Thyroid gland (tissue), 4 donors: ENCODE data around the gene POGLUT3. TPM values are rescaled to one million over a fixed set of nuclear protein-coding genes. Genes with fewer than 3 reads are reported as not detected.
A peak's percentile ranks its signal among the peaks of the same experiment; 100 is the strongest.

ENCODE experiments used
- DNase-seq, 2 donors: peaks; one replicate each; pipeline ENCODE4 v3.0.0-alpha.2; 2019
- H3K27ac ChIP-seq, 3 donors: fragments of 200-600 bp; sonication (generic); 1 replicate in 2 of 3; 2 replicates in 1 of 3; pipeline ENCODE4 v1.5.1; 2016 to 2019; ENCODE audit warnings: mild to moderate bottlenecking in 1 of 3, moderate library complexity in 1 of 3
- H3K27me3 ChIP-seq: fragments of 200-600 bp; sonication (generic); one replicate; pipeline ENCODE4 v1.5.1; 2019
- H3K36me3 ChIP-seq, 2 donors: fragments of 200-600 bp; sonication (generic); one replicate each; pipeline ENCODE4 v1.5.1; 2016 to 2019
- H3K4me1 ChIP-seq, 2 donors: fragments of 200-600 bp; sonication (generic); one replicate each; pipeline ENCODE4 v1.5.1; 2017 to 2019
- H3K4me3 ChIP-seq, 3 donors: fragments of 200-600 bp; sonication (generic); replicated peaks in 1 of 3; 1 replicate in 2 of 3; 2 replicates in 1 of 3; pipeline ENCODE4 v1.5.1; 2016; ENCODE audit warnings: mild to moderate bottlenecking in 1 of 3
- H3K9me3 ChIP-seq: fragments of 200-600 bp; sonication (generic); one replicate; pipeline ENCODE4 v1.5.1; 2017
- POLR2A ChIP-seq, 2 donors: fragments of 450-650 bp; IDR thresholded peaks; one replicate each; pipeline ENCODE4 v1.6.1; 2017; ENCODE audit warnings: antibody characterized with exemption in 2 of 2, mild to moderate bottlenecking in 2 of 2, moderate library complexity in 1 of 2
- WGBS, 2 donors: methylation state at CpG; one replicate each; pipeline ENCODE4 v1.1.5; 2017; 5-methylcytosine and 5-hydroxymethylcytosine counted together
- intact Hi-C: fragments of 100-400 bp; cut with DNase I; formaldehyde crosslinking; loops from one replicate; pipeline ENCODE4 v1.15.1; 2023
- total RNA-seq, 4 donors: library from RNA; depleted of rRNA; stranded (reverse); fragments of >200 nt; gene quantifications; one replicate each; pipeline ENCODE4 v1.2.3, GENCODE V29; 2016
- TF ChIP-seq, protein P1 (sequence below), 6 experiments: fragments of 200-600 bp in 3 of 6; fragments of 450-650 bp in 3 of 6; sonication (generic) in 3 of 6; IDR thresholded peaks; one replicate each; pipeline ENCODE4 v1.5.1; 2016 to 2019; ENCODE audit warnings: antibody characterized with exemption in 6 of 6, mild to moderate bottlenecking in 2 of 6, inconsistent platforms in 1 of 6, moderate library complexity in 1 of 6

The POGLUT3 gene
- total RNA-seq, 4 donors from 2014 or later, result 12.9 to 22.3 (median 18.9) TPM

DNA sequence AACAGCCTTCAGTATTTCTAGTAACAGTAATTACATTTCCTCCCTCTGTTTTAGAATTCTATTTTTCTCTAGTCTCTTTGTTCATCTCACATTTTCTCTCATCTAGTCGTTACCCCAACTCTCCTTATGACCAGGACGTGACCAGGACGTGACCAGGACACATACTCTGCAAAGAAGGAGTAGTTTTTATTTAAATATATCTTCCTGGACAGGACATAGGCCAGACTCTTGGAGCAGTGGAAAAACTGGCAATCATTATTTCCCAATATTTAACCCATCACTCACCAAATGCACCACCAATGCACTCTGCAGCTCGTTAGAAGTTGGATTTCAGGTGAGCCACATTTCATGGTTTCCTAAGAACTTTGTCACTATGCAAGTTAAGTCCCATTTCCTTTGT lies 40.3 kb upstream of the POGLUT3 start:
- TF ChIP-seq POLR2A (IDR thresholded peaks at IDR 0.05), result no peak
- TF ChIP-seq, protein P1, sequence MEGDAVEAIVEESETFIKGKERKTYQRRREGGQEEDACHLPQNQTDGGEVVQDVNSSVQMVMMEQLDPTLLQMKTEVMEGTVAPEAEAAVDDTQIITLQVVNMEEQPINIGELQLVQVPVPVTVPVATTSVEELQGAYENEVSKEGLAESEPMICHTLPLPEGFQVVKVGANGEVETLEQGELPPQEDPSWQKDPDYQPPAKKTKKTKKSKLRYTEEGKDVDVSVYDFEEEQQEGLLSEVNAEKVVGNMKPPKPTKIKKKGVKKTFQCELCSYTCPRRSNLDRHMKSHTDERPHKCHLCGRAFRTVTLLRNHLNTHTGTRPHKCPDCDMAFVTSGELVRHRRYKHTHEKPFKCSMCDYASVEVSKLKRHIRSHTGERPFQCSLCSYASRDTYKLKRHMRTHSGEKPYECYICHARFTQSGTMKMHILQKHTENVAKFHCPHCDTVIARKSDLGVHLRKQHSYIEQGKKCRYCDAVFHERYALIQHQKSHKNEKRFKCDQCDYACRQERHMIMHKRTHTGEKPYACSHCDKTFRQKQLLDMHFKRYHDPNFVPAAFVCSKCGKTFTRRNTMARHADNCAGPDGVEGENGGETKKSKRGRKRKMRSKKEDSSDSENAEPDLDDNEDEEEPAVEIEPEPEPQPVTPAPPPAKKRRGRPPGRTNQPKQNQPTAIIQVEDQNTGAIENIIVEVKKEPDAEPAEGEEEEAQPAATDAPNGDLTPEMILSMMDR (IDR thresholded peaks at IDR 0.05), result no peak
- H3K4me3 ChIP-seq, result no peak overlapping the region
- no peaks in the 10 kb centered on the region for H3K27me3 ChIP-seq
- no peaks in the 10 kb centered on the region for H3K36me3 ChIP-seq
- DNase-seq, result no peak
- intact Hi-C loops, result no loop called here
- no peaks in the 10 kb centered on the region for H3K9me3 ChIP-seq
- H3K27ac ChIP-seq, result peak overlapping the region in 2 of 3 donors; percentile 2 to 19
- peaks cover 0 to 11% of the 10 kb centered on the region in 2 donors for H3K4me1 ChIP-seq
- WGBS, 2 donors, result 81 to 84% methylated on average over 4 of the region's 4 CpGs

DNA sequence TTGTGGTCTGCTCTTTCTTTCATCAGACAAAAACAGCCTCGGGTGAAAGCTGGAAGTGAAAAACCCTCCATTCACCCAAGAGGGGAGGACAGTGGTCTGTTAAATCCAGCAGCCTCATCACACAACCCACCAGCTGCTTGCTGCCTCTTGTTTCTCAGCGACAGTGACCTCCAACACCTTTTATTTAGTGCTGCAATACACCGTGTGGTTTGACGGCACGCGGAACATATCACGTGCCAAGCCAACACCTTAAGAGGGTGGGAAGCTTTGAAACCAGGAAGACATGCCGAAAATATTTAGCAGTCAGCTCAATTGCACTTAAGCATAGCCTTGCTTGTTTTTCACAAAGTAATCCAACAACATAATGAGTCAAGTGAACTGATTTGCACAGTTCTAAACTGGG lies 39.8 kb upstream of the POGLUT3 start:
- DNase-seq, result peak; percentile 39 to 50
- no peaks in the 10 kb centered on the region for H3K9me3 ChIP-seq
- 37 to 62% methylated on average over 8 of the region's 8 CpGs for WGBS, 2 donors
- H3K4me3 ChIP-seq, result no peak overlapping the region
- H3K4me1 ChIP-seq, result peaks cover 0 to 11% of the 10 kb centered on the region in 2 donors
- intact Hi-C loops, result no loop called here
- no peak for TF ChIP-seq POLR2A (IDR thresholded peaks at IDR 0.05)
- TF ChIP-seq, protein P1 (IDR thresholded peaks at IDR 0.05), result no peak
- H3K27ac ChIP-seq, result peak overlapping the region in 2 of 3 donors; percentile 2 to 19
- H3K27me3 ChIP-seq, result no peaks in the 10 kb centered on the region
- no peaks in the 10 kb centered on the region for H3K36me3 ChIP-seq

DNA sequence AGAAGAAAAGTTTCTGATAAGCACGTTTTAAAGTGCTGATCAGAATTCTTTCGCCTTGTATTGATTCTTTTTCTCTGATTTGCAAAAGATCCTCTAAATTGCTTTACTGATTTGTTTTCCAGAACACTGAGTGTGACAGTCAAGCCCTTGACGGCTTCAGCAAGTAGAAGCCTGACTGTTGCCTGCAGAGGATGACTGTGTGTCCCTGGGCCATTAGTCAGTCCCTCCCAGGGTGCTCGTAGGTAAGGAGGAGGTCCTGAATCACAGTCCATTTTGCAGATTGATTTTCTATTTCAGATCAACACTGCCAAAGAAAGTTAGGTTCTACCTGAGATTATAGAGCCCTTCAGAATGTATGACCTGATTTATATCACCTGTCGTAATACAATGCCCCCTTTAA lies 38.6 kb upstream of the POGLUT3 start:
- 93 to 96% methylated on average over 5 of the region's 5 CpGs for WGBS, 2 donors
- Histone ChIP-seq H3K36me3 (no peaks in the 10 kb centered on the region), H3K9me3 (no peaks in the 10 kb centered on the region), H3K27ac (no peak overlapping the region), H3K27me3 (no peaks in the 10 kb centered on the region), H3K4me1 (peaks cover 0 to 11% of the 10 kb centered on the region in 2 donors), H3K4me3 (no peak overlapping the region)
- TF ChIP-seq, protein P1 (IDR thresholded peaks at IDR 0.05), result no peak
- no peak for TF ChIP-seq POLR2A (IDR thresholded peaks at IDR 0.05)
- intact Hi-C loops, result no loop called here
- DNase-seq, result no peak

DNA sequence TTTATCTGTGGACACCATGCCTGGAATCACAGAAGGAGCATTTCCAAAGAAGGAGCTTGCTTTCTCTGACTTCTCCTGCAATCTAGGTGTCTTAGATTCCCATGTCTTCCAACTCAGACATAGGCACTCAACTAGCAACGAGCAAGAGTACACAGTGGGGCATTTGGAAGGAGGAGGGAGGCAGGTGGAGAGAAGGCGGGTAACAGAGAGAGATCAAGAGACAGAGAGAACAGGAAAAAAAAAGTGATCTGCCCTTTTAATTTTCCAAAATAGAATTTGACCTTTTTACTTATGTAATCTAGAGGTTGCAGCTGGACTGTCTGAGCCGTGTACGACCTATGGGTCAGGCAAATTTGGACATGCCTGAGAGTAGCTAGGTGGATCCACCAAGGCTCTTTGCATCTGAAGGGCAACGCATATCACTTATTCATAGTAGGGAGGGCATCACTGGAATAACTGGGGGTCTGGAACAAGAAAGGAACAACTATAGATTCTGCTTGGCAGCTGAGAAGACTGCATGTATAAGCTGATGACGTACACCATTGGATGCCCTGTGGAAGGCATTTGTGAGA lies 37.3 kb upstream of the POGLUT3 start:
- H3K27ac ChIP-seq, result no peak overlapping the region
- H3K9me3 ChIP-seq, result no peaks in the 10 kb centered on the region
- H3K4me1 ChIP-seq, result peaks cover 0 to 11% of the 10 kb centered on the region in 2 donors
- H3K4me3 ChIP-seq, result no peak overlapping the region
- intact Hi-C loops, result no loop called here
- 89 to 92% methylated on average over 6 of the region's 6 CpGs for WGBS, 2 donors
- no peaks in the 10 kb centered on the region for H3K27me3 ChIP-seq
- DNase-seq, result no peak
- H3K36me3 ChIP-seq, result no peaks in the 10 kb centered on the region
- no peak for TF ChIP-seq POLR2A (IDR thresholded peaks at IDR 0.05)
- TF ChIP-seq, protein P1 (IDR thresholded peaks at IDR 0.05), result no peak

DNA sequence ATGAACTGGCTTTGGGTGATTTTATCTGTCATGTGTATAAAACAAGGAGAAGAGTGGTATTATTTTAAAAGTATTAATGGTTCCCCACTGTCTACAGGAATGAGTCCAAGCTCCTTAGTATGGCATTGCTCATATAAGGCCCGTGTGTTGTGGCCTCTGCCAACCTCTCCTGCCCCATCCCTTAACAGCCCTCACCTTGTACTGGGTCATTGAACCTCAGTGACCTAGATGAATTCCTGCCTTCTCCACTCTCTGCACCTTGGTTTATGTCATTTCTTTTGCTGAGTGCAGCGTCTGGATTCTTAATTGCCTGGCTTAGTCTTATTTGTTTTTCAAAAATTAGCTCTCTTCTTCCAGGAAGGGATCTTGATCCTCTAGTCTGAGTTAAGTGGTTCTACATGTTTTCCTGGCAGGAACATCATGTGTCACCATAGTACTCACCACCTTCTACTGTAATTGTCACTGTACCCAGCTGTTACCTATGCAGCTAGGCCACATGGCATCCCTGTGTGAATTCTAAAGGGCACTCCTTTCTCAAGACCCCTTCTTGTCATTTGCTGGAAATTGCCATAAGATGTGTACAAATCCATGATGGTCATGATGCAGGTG lies 36.2 kb upstream of the POGLUT3 start:
- 58 to 59% methylated on average over 2 of the region's 2 CpGs for WGBS, 2 donors

More for the DNA sequence above, 36.2 kb upstream of the POGLUT3 start:
- no peaks in the 10 kb centered on the region for H3K36me3 ChIP-seq
- H3K4me3 ChIP-seq, result no peak overlapping the region
- H3K9me3 ChIP-seq, result no peaks in the 10 kb centered on the region
- intact Hi-C loops, result no loop called here
- DNase-seq, result no peak
- H3K27me3 ChIP-seq, result no peaks in the 10 kb centered on the region
- TF ChIP-seq, protein P1 (IDR thresholded peaks at IDR 0.05), result no peak
- TF ChIP-seq POLR2A (IDR thresholded peaks at IDR 0.05), result no peak
- H3K4me1 ChIP-seq, result peaks cover 0 to 11% of the 10 kb centered on the region in 2 donors
- H3K27ac ChIP-seq, result no peak overlapping the region
